ENCODE data around the gene AADACL4. TPM values are rescaled to one million over a fixed set of nuclear protein-coding genes. Genes with fewer than 3 reads are reported as not detected.
"Not testable (repeated sequence)": the region's sequence is repeated elsewhere in the genome, so short reads cannot be mapped to it uniquely, and the experiment has no call there.

AADACL4 gene
- total RNA-seq, 1 experiment from 2014 or later, result not detected

DNA sequence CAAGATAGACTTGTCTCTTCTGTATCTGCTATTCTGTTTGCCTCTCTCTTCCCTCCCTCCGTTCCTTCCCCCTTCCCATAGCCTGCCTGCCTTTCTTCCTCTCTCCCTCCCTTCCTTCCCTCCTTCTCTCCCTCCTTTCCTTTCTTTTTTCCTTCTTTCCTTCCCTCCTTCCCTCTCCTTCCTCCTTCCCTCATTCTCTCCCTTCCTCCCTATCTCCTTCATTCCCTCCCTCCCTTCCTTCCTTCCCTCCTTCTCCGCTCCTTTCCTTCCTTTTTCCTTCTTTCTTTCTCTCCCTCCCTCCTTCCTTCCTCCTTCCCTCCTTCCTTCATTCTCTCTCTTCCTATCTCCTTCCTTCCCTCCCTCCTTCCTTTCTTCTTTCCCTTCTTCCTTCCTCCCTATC is 944 bp downstream of the AADACL4 start:
- no peak overlapping the region for H3K27ac Mint-ChIP-seq
- H4K5ac ChIP-seq (ENCODE audit: insufficient read length, low read depth, low read length), result no peak overlapping the region
- H3K27ac ChIP-seq (ENCODE audit: insufficient read length, low read depth, low read length), result no peak overlapping the region
- H3K14ac ChIP-seq (ENCODE audit: insufficient read depth, low read length), result no peak overlapping the region
- H2BK15ac ChIP-seq (ENCODE audit: low read depth, low read length), result no peak overlapping the region
- WGBS (ENCODE audit: extremely low coverage, insufficient read length, low lambda C conversion rate), result 100% methylated on average over 1 of the region's 2 CpGs
- no peaks in the 10 kb centered on the region for H3K23me2 ChIP-seq (ENCODE audit: insufficient read length, low read depth, low read length, poor library complexity, severe bottlenecking)
- DNase-seq, result no peak
- H2BK120ac ChIP-seq (ENCODE audit: low read depth, low read length, poor library complexity, severe bottlenecking), result no peak overlapping the region
- no peak overlapping the region for H3K4me2 ChIP-seq (ENCODE audit: insufficient read depth, insufficient read length, low read length)
- H3K4me1 ChIP-seq (ENCODE audit: insufficient read depth, low read length), result no peaks in the 10 kb centered on the region
- H2AK5ac ChIP-seq (ENCODE audit: insufficient read length, low read length), result no peak overlapping the region
- peaks cover 9 to 10% of the 10 kb centered on the region in 2 experiments for H3K4me1 Mint-ChIP-seq
- no peak overlapping the region for H4K8ac ChIP-seq (replicated peaks; ENCODE audit: insufficient read length, low read depth, low read length)
- H2BK5ac ChIP-seq (ENCODE audit: insufficient read length, low read length), result no peak overlapping the region
- no peak overlapping the region for H3T11ph ChIP-seq (ENCODE audit: low read length)
- no peak overlapping the region for H3K23ac ChIP-seq (ENCODE audit: insufficient read length, low read depth, low read length)
- no peak overlapping the region for H3K4me3 Mint-ChIP-seq
- no peaks in the 10 kb centered on the region for H4K20me1 ChIP-seq (ENCODE audit: control insufficient read depth, insufficient read depth, insufficient read length)
- peaks cover 15 to 31% (median 20%) of the 10 kb centered on the region in 3 experiments for H3K36me3 Mint-ChIP-seq (ENCODE audit: insufficient read depth in 1 of 3, low read depth in 3 of 3)
- H3K9me3 Mint-ChIP-seq, result peaks cover 31% of the 10 kb centered on the region in 2 experiments
- H3K18ac ChIP-seq (ENCODE audit: insufficient read length, low read depth, low read length), result no peak overlapping the region
- no peak overlapping the region for H2AFZ ChIP-seq (ENCODE audit: low read length)
- no peaks in the 10 kb centered on the region for H3K27me3 ChIP-seq (ENCODE audit: insufficient read depth, low read length)
- peaks cover 24% of the 10 kb centered on the region for H3K27me3 Mint-ChIP-seq (ENCODE audit: low read depth)
- H3K9me3 ChIP-seq (ENCODE audit: control insufficient read depth, low read depth, low read length), result peaks cover 8% of the 10 kb centered on the region
- H2BK20ac ChIP-seq (ENCODE audit: low read depth, low read length, poor library complexity, severe bottlenecking), result no peak overlapping the region
- no peak overlapping the region for H3K56ac ChIP-seq (ENCODE audit: insufficient read length, low read depth, low read length)
- H3K79me1 ChIP-seq (ENCODE audit: insufficient read depth, low read depth, low read length, poor library complexity, severe bottlenecking), result no peaks in the 10 kb centered on the region
- no peak overlapping the region for H3K4ac ChIP-seq (ENCODE audit: low read depth, low read length)
- TF ChIP-seq, protein P1, sequence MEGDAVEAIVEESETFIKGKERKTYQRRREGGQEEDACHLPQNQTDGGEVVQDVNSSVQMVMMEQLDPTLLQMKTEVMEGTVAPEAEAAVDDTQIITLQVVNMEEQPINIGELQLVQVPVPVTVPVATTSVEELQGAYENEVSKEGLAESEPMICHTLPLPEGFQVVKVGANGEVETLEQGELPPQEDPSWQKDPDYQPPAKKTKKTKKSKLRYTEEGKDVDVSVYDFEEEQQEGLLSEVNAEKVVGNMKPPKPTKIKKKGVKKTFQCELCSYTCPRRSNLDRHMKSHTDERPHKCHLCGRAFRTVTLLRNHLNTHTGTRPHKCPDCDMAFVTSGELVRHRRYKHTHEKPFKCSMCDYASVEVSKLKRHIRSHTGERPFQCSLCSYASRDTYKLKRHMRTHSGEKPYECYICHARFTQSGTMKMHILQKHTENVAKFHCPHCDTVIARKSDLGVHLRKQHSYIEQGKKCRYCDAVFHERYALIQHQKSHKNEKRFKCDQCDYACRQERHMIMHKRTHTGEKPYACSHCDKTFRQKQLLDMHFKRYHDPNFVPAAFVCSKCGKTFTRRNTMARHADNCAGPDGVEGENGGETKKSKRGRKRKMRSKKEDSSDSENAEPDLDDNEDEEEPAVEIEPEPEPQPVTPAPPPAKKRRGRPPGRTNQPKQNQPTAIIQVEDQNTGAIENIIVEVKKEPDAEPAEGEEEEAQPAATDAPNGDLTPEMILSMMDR (conservative IDR thresholded peaks at IDR 0.05), result no peak
- no peak overlapping the region for H4K91ac ChIP-seq (ENCODE audit: insufficient read length, low read depth, low read length)
- no peaks in the 10 kb centered on the region for H3K79me2 ChIP-seq (ENCODE audit: insufficient read depth, low read length)
- H2BK12ac ChIP-seq (ENCODE audit: insufficient read length, low read depth, low read length), result no peak overlapping the region
- H3K9ac ChIP-seq (ENCODE audit: extremely low read depth, insufficient read length, low read length), result no peak overlapping the region

DNA sequence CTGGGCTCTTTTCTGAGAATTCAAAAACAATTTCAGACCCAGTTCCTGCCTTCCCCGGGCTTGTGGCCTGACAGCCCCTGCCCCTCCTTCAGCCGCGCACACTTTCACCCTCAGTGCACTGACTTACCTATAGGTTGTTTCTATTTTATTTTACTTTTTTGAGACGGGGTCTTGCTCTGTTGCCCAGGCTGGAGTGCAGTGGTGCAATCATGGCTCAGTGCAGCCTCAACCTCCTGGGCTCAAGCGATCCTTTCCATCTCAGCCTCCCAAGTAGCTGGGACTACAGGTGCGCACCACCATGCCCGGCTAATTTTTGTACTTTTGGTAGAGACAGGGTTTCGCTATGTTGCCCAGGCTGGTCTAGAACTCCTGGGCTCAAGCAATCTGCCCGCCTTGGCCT is 1.5 kb downstream of the AADACL4 start:
- H3K79me1 ChIP-seq (ENCODE audit: insufficient read depth, low read depth, low read length, poor library complexity, severe bottlenecking); H2AK5ac ChIP-seq (ENCODE audit: insufficient read length, low read length); H2BK20ac ChIP-seq (ENCODE audit: low read depth, low read length, poor library complexity, severe bottlenecking): not testable (repeated sequence)

More for the DNA sequence above, 1.5 kb downstream of the AADACL4 start:
- Mint-ChIP-seq H3K36me3 (ENCODE audit: insufficient read depth in 1 of 3, low read depth in 3 of 3) (peaks cover 14 to 25% (median 15%) of the 10 kb centered on the region in 3 experiments), H3K27me3 (ENCODE audit: low read depth) (peaks cover 24% of the 10 kb centered on the region), H3K9me3 (peaks cover 25% of the 10 kb centered on the region in 2 experiments)
- not testable (repeated sequence) for H2BK120ac ChIP-seq (ENCODE audit: low read depth, low read length, poor library complexity, severe bottlenecking); H3K18ac ChIP-seq (ENCODE audit: insufficient read length, low read depth, low read length); H3K4me3 Mint-ChIP-seq; H4K8ac ChIP-seq (replicated peaks; ENCODE audit: insufficient read length, low read depth, low read length); H3K56ac ChIP-seq (ENCODE audit: insufficient read length, low read depth, low read length); H3K27ac Mint-ChIP-seq; H2BK12ac ChIP-seq (ENCODE audit: insufficient read length, low read depth, low read length); H3K9ac ChIP-seq (ENCODE audit: extremely low read depth, insufficient read length, low read length); H4K5ac ChIP-seq (ENCODE audit: insufficient read length, low read depth, low read length); H3K23me2 ChIP-seq (ENCODE audit: insufficient read length, low read depth, low read length, poor library complexity, severe bottlenecking); H3K27ac ChIP-seq (ENCODE audit: insufficient read length, low read depth, low read length); H3K4me1 Mint-ChIP-seq; H4K91ac ChIP-seq (ENCODE audit: insufficient read length, low read depth, low read length); H2BK15ac ChIP-seq (ENCODE audit: low read depth, low read length); H3K4me2 ChIP-seq (ENCODE audit: insufficient read depth, insufficient read length, low read length); H3T11ph ChIP-seq (ENCODE audit: low read length); H3K14ac ChIP-seq (ENCODE audit: insufficient read depth, low read length); H2BK5ac ChIP-seq (ENCODE audit: insufficient read length, low read length); H3K23ac ChIP-seq (ENCODE audit: insufficient read length, low read depth, low read length); H3K27me3 ChIP-seq (ENCODE audit: insufficient read depth, low read length); H3K4me1 ChIP-seq (ENCODE audit: insufficient read depth, low read length); H2AFZ ChIP-seq (ENCODE audit: low read length); DNase-seq; H3K4ac ChIP-seq (ENCODE audit: low read depth, low read length); H3K9me3 ChIP-seq (ENCODE audit: control insufficient read depth, low read depth, low read length); H4K20me1 ChIP-seq (ENCODE audit: control insufficient read depth, insufficient read depth, insufficient read length); H3K79me2 ChIP-seq (ENCODE audit: insufficient read depth, low read length)
- no CpG with 5 or more reads among the region's 9 CpGs for WGBS (ENCODE audit: extremely low coverage, insufficient read length, low lambda C conversion rate)

Data from H9 (cell line).